NK-92 treated with Interleukin-12 subunit alpha and Interleukin-12 subunit beta, amount 100 ng/mL, for 24 hours (cell line): Measurements from ENCODE around the gene KCNK1.

ENCODE experiments used
- DNase-seq: peaks from one replicate; lab custom pipeline; 2025; lab: John Stamatoyannopoulos, UW

KCNK1 gene

DNA sequence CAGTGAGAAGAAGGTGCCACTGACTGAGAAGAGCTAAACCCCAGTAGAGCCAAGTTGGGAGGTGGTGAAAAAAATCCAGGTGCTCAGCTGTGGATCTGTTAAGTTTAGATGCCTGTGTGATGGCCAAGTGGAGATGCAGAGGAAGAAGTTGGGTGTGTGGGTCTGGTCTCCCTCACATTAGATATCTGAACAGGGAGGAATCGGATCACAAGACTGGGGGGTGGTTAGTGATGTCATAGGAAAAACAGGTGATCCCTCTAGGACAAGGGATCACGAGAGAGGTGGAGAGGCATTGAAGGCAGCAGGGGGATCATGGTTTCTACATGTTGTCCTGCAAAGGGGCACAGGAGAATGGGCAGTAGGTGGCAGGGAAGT is 22.6 kb downstream of the KCNK1 start:
- no peak for DNase-seq

- no peak for DNase-seq
Measured at GRCh38 chr1:233638513-233638912, 24.6 kb downstream of the KCNK1 start.

DNA sequence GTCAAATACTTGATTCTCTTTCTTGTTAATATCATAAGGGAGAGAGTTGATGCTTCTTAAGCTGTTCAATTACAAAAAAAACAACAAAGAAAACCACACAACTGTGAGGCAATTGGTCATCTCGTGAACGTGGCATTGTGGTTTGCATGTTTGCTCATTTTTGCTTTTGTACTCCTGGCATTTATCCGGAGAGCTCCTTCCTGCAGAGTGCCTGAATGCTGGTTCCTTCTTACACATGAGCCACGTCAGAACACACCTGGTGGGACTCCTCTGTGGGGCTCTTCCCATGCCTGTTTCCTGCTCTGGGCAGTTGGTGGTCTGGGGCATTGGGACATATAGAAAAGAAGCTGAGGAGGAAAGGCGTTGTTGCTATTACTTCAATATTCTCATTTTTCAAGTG is 25.7 kb downstream of the KCNK1 start:
- no peak for DNase-seq

GRCh38 chr1:233640179-233640578 is 26.3 kb downstream of the KCNK1 start:
- no peak for DNase-seq

- DNase-seq: no peak
Measured at GRCh38 chr1:233641029-233641428, 27.1 kb downstream of the KCNK1 start.

DNA sequence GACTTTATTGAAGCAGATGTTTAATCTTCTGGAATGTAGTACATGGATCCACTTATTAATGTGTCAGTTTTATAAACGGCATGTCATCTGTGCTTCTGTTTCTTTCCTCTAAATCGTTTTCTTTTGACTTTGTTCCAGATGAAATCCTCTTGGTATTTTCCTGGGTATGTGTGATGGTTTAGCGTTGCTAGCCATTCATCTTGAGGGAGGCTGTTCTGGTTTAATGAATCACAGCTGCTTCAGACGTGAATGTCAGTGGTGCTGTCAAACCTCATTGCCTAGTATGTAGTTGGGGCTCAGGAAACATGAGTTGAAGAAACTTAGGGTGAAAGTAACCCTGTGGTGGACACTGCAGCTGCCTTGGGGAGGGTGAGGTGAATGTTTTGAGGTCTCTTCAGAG is 33.2 kb downstream of the KCNK1 start:
- DNase-seq: no peak

GRCh38 chr1:233647636-233648035 is 33.7 kb downstream of the KCNK1 start:
- no peak for DNase-seq

DNA sequence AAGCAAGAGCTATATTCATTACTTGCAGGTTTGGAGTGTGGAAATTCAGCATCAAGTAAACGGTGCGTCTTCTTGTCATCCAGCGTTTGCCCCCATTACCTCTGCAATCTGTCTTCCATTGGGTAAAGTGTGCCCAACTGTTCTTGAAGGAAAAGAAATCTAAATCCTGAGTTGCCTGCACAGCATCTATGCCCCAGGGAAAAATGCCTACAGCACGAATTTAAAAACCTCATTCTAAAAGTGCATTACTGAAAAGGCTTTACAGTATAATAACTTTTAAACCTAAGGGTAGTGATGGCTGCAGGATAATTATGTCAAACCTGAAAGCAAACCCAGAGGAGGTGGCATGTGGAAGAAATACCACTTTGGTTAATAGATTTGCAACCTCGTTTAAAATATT is 37.2 kb downstream of the KCNK1 start:
- DNase-seq: no peak

DNA sequence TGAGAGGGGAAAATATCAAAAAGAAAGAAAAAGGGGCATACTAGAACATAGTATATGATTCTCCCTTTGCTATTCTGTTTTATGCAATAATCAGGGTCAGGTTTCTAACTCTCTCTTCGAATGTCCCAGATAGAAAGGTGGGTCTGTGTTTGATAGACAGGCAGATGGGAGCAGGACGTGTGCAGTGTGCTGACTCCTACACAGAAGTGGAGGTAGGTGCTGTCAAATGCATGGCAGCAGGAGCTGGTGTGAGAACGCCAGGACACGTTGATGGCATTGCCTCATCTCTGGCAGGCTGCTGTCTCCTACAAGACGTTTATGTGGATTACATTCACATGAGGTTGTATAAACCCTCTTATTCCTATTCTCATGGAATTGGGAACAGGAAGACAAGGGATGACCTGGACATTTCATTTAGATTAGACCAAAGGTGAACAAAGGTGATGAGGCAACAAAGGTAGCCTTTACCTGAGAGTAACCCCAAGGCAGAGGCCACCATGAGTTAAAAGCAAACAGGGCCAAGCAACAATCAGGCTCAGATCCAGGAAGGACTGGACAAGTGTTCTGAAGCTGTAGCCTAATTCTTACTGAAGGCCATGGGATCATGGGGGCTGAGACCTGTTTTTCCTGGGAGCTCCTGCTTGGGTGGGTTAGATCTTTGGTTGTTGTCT is 37.8 kb downstream of the KCNK1 start:
- no peak for DNase-seq

- DNase-seq: no peak
Measured at GRCh38 chr1:233652526-233652925, 38.6 kb downstream of the KCNK1 start.

DNA sequence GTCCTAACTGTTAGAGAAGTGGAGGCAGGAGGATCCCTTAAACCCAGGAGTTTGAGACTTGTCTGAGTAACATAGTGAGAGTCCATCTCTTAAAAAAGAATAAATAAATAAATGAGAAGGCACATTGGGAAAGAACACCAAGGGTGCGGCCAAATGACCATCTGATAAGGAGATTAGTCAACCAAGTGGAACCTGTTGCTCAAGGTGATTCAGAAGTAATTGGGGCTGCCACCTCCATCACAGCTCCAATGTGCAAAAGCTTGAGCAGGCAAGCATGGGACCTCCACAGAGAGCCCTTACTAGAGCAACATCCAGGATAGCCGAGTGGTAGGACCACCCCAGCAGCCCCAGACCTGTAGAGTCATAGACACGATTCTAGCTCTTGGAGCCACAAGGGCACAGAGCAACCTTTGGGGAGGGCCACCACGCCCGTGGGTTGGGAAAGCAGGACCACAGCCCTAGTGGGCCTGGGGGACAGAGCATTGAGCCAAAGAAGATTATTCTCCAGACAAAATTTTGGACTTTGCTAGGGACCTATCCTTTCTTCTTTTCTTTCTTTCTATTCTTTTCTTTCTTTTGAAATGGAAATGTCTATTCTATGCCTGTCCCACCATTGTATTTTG is 40.9 kb downstream of the KCNK1 start:
- no peak for DNase-seq

GRCh38 chr1:233655301-233655740 is 41.4 kb downstream of the KCNK1 start:
- no peak for DNase-seq

DNA sequence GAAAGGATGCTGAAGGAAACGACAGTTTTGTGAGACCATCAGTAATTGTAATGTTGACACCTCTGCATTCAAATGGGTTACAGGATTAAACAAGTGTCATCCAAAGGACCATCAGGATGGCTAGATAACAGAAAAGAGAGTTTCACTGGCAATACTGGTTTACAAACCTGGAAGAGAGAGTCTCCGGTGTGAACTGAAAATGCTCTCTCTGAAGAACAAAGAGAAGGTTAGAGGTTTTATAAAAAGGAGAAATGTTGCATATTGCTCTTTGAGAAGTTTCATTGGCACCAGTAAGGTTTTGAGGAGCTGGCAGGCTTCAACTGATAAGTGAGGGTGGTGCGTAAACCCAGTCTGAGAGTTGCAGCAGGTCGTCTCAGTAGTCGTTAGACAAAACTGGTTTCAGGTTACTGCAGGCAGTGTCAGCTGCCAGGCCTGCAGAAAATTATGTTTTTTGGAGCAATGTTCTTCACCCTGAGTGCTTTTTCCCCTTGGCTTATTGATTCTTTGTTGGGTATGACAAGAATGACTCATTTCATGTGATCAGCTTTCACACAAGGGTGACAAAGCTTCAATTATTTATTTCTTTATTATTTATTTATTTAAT is 42.2 kb downstream of the KCNK1 start:
- no peak for DNase-seq

DNA sequence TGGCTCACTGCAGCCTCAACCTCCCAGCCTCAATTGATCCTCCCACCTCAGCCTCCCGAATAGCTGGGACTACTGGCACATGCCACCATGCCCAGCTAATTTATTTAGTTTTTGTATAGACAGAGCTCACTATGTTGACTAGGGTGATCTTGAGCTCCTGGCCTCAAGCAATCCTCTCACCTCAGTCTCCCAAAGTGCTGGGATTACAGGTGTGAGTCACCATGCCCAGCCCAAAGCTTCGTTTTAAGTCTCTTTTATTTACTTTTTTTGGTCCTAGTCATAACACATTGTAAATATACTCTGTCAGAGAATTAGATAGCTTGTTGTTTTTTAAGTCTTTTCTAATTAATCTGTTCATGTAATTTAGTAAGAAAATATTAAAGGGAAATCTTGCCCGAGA is 42.8 kb downstream of the KCNK1 start:
- DNase-seq: no peak

DNA sequence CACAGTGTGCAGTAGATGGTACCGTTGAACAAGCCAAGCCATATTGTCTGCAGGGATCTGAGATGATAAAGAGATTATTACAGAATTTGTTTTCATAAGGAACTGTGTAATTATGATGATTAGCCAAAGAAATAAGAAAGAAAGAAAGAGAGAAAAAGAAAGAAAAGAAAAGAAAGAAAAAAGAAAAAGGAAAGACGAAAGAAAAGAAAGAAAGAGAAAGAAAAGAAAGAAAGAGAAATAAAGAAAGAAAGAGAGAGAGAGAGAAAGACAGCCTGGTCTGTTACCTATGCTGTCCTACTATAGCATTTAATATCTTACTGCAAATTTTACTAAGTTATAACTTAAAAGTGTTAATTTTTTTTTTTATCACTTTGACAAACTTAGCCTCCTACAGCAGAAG is 43.6 kb downstream of the KCNK1 start:
- no peak for DNase-seq

GRCh38 chr1:233659495-233659894 is 45.6 kb downstream of the KCNK1 start:
- DNase-seq: no peak

GRCh38 chr1:233661376-233662159 is 47.7 kb downstream of the KCNK1 start:
- no peak for DNase-seq

DNA sequence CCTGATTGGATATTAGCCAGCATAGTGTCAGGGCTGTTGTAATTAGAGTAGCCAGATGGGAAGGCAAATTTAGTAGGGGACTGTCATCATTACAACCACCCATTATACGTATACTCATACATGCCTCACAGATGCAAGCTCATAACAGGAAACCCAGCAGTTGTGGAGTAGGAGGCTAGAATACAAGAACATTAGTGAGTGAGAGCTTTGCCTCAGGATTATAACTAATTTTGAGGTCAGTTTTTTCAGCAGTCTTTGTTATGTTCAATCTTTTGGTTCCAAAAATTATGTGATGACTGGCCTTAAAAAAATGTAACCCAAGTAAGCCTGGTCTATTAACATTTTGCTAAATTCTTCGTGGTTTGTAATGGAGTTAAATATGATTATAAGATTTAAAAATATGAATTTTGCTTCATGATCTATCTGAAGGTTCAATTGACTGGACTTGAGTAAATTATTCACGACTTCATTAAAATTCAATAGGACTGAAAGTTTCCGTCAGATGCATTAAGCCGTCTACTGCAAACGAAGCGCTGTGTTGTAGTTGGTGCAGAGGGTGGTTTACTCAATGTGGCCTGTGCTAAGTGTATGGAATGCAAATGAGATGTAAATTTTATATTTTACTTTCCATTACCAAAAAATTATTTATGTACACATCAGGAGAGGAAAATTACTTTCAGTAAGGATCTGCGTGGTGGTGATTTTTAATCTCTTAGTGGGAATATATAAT is 48.8 kb downstream of the KCNK1 start:
- DNase-seq: no peak

GRCh38 chr1:233664253-233664652 is 50.3 kb downstream of the KCNK1 start:
- no peak for DNase-seq

DNA sequence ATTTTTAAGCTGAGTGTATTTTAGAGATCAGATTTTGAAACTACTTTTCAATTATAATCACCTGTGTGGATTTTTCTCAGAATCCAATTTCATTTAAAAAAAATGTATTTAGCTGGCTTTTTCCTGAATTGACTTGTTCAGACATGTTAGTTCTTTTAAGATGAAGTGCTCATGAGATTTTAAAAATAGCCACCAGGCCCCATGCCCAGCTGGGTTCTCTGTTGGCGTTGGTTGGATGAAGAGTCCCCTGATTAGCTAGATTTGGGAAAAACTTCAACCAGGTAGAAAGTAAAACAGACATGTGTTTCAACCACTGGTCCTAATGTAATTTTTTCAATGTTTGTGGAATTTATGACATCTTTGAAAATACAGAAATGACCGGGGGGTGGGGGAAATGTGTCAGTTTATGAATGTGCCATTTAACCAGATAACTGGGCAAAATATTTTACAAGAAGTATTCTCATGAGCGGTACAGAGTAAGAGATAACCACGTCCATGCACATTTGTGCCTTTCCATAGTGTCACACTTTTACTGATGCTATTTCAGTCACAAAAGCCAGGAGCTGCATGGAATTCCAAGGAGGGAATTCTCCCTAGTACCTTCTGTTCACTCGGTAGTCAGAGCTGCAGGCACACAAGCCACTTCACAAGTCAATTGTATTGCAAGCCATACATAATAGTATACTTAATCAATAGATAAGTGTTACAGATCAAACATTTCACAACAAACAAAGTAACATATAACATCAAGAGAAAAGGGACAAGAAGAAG is 51.1 kb downstream of the KCNK1 start:
- DNase-seq: no peak

DNA sequence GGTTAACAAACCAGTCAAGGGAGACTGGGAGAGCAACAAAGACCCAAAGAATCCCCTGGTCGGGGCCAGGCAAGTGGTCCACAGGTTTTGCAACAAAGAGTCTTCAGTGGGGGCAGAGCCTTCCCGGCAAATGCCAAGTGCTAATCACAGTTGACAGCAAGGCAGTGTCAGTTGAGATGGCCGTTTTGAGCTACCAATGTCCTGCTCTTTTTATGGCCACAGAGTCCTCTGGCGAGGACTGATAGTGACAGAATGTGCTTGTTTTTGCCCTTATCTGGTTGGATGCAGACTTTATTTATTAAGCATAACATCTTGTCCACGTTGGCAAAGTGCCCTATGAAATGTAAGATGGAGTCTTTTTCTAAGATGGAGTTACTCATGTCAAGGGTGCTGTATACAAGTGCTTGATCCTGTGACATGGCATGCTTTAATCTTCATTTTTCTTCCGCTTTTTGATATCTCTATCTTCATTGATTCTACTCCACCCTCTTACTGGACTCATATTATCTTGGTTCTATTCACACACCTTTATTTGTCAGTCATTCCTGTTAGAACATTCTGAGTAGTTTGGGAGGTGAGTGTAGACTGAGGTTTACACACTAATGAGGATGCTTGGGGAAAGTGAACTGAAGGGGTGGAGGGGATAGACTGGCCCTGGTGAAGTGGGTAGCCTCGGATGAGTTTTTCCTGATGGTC is 51.8 kb downstream of the KCNK1 start:
- DNase-seq: no peak
